WERI-Rb-1 (cell line): ENCODE results near the gene MFAP4.

Experiments
- DNase-seq: peaks from one replicate; pipeline ENCODE4 v3.0.0-alpha.2; 2020
- H3K27ac ChIP-seq: fragments of 250-450 bp; sonication (Bioruptor Pico); 2 replicates; pipeline ENCODE4 v1.5.1; 2020; ENCODE audit warnings: mild to moderate bottlenecking, moderate library complexity
- H3K27me3 ChIP-seq: fragments of 250-450 bp; sonication (Bioruptor Pico); 2 replicates; pipeline ENCODE4 v1.5.1; 2021; ENCODE audit warnings: mild to moderate bottlenecking, low read depth, moderate library complexity; ENCODE audit not compliant: insufficient read depth, severe bottlenecking
- H3K36me3 ChIP-seq: fragments of 250-450 bp; sonication (Bioruptor Pico); 2 replicates; pipeline ENCODE4 v1.5.1; 2020; ENCODE audit warnings: mild to moderate bottlenecking, moderate library complexity
- H3K4me3 ChIP-seq: 2 replicates; pipeline ENCODE4 v1.5.1; 2011; ENCODE audit warnings: low read depth, mild to moderate bottlenecking, control low read depth, low read length
- H3K9me3 ChIP-seq: fragments of 250-450 bp; sonication (Bioruptor Pico); 2 replicates; pipeline ENCODE4 v1.5.1; 2021; ENCODE audit warnings: mild to moderate bottlenecking, moderate library complexity; ENCODE audit not compliant: severe bottlenecking
- CTCF ChIP-seq: IDR thresholded peaks from 2 replicates; pipeline ENCODE4 v1.5.1; 2011; ENCODE audit warnings: low read depth, mild to moderate bottlenecking, control low read depth, inconsistent platforms, low read length

Gene MFAP4

GRCh38 chr17:19372011-19372370 is 15.0 kb downstream of the MFAP4 start:
- Histone ChIP-seq H3K36me3 (no peaks in the 10 kb centered on the region), H3K27me3 (no peaks in the 10 kb centered on the region), H3K4me3 (no peak overlapping the region), H3K27ac (no peak overlapping the region), H3K9me3 (no peaks in the 10 kb centered on the region)
- no peak for DNase-seq
- TF ChIP-seq CTCF = no peak

- H3K27ac ChIP-seq = no peak overlapping the region
- TF ChIP-seq CTCF = no peak
- no peak for DNase-seq
- H3K4me3 ChIP-seq = no peak overlapping the region
- H3K36me3 ChIP-seq = no peaks in the 10 kb centered on the region
- H3K27me3 ChIP-seq = no peaks in the 10 kb centered on the region
- H3K9me3 ChIP-seq = no peaks in the 10 kb centered on the region
These were observed 15.6 kb downstream of the MFAP4 start for GRCh38 chr17:19371259-19372010.

- Histone ChIP-seq H3K36me3 (no peaks in the 10 kb centered on the region), H3K27ac (no peak overlapping the region), H3K27me3 (no peaks in the 10 kb centered on the region), H3K4me3 (no peak overlapping the region), H3K9me3 (no peaks in the 10 kb centered on the region)
- no peak for TF ChIP-seq CTCF
- DNase-seq = no peak
These were observed 16.5 kb downstream of the MFAP4 start for GRCh38 chr17:19370493-19370960.

- Histone ChIP-seq H3K9me3 (no peaks in the 10 kb centered on the region), H3K27ac (no peak overlapping the region), H3K4me3 (no peak overlapping the region), H3K27me3 (no peaks in the 10 kb centered on the region), H3K36me3 (no peaks in the 10 kb centered on the region)
- no peak for DNase-seq
- TF ChIP-seq CTCF = no peak
These were observed 17.0 kb downstream of the MFAP4 start for GRCh38 chr17:19369846-19370492.

GRCh38 chr17:19369107-19369778 is 17.7 kb downstream of the MFAP4 start:
- H3K27ac ChIP-seq = no peak overlapping the region
- no peak overlapping the region for H3K4me3 ChIP-seq
- no peaks in the 10 kb centered on the region for H3K9me3 ChIP-seq
- DNase-seq = no peak
- no peaks in the 10 kb centered on the region for H3K27me3 ChIP-seq
- TF ChIP-seq CTCF = no peak
- H3K36me3 ChIP-seq = no peaks in the 10 kb centered on the region
